Measurements from ENCODE around the gene PADI3. TPM values are rescaled to one million over a fixed set of nuclear protein-coding genes. Genes with fewer than 3 reads are reported as not detected.

The PADI3 gene
- total and polyA plus RNA-seq, 2 donors (not counting 3 experiments of a cell fraction or from before 2014, with no cell fraction given) = not detected

DNA sequence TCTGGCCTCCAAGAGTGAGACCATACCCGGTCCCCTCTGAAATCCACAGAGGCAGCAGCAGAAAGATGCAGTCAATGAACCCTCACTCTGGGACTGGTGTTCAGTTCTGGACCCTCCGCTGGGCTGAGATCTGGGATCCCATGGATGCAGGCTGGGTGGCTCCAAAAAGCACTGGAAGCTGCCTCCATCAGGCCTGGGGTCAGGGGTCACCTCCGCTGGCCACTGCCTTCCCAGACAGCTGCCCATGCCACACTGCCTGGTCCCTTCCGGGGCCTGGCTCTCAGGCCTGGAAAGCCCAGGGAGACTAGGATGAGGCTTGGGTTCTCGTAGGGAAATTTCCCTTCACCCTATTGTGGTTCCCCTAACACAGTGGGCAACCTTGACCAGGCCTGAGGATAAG is 37.7 kb downstream of the PADI3 start:
- no TSS peak for BruUV-seq (replicated peaks)
- intact Hi-C loops (cut with micrococcal nuclease) = no loop called here
- TF ChIP-seq MYC (IDR thresholded peaks at IDR 0.05; ENCODE audit: low read depth, low read length) = no peak
- TF ChIP-seq POLR2A (IDR thresholded peaks at IDR 0.05; ENCODE audit: low read depth, low read length) = no peak
- no peak for TF ChIP-seq POLR2AphosphoS5 (IDR thresholded peaks at IDR 0.05; ENCODE audit: insufficient read depth, low read depth, low read length)
- no peak for TF ChIP-seq FOS (IDR thresholded peaks at IDR 0.05; ENCODE audit: borderline replicate concordance, insufficient read depth, low read length)
- TF ChIP-seq GATA2 (IDR thresholded peaks at IDR 0.05; ENCODE audit: insufficient read depth, insufficient read length, low read depth, low read length) = no peak
- TF ChIP-seq, protein P1, sequence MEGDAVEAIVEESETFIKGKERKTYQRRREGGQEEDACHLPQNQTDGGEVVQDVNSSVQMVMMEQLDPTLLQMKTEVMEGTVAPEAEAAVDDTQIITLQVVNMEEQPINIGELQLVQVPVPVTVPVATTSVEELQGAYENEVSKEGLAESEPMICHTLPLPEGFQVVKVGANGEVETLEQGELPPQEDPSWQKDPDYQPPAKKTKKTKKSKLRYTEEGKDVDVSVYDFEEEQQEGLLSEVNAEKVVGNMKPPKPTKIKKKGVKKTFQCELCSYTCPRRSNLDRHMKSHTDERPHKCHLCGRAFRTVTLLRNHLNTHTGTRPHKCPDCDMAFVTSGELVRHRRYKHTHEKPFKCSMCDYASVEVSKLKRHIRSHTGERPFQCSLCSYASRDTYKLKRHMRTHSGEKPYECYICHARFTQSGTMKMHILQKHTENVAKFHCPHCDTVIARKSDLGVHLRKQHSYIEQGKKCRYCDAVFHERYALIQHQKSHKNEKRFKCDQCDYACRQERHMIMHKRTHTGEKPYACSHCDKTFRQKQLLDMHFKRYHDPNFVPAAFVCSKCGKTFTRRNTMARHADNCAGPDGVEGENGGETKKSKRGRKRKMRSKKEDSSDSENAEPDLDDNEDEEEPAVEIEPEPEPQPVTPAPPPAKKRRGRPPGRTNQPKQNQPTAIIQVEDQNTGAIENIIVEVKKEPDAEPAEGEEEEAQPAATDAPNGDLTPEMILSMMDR (IDR thresholded peaks at IDR 0.05; ENCODE audit: extremely low read depth in 1 of 2, insufficient read depth in 1 of 2, low read depth in 1 of 2, low read length in 2 of 2) = no peak
- no peak for TF ChIP-seq EZH2 (IDR thresholded peaks at IDR 0.05; ENCODE audit: borderline replicate concordance, low read depth, low read length, severe bottlenecking)
- TF ChIP-seq JUN (IDR thresholded peaks at IDR 0.05; ENCODE audit: borderline replicate concordance, insufficient read depth, insufficient read length, low read depth) = no peak
- TF ChIP-seq, protein P2, sequence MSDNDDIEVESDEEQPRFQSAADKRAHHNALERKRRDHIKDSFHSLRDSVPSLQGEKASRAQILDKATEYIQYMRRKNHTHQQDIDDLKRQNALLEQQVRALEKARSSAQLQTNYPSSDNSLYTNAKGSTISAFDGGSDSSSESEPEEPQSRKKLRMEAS (IDR thresholded peaks at IDR 0.05; ENCODE audit: insufficient read depth, insufficient read length) = no peak

More for the DNA sequence above, 37.7 kb downstream of the PADI3 start:
- POLR2A ChIA-PET = no interaction called here
- FAIRE-seq (no peak), DNase-seq (ENCODE audit: low read depth, low spot score) (no peak)
- no peaks in the 10 kb centered on the region for H3K79me2 ChIP-seq (ENCODE audit: control insufficient read depth, insufficient read depth, low read length)
- H2AFZ ChIP-seq (ENCODE audit: low read depth, low read length) = no peak overlapping the region
- no peak overlapping the region for H3K9ac ChIP-seq (replicated peaks; ENCODE audit: extremely low read depth, insufficient read depth, low read length)
- no peak overlapping the region for H3K4me2 ChIP-seq (ENCODE audit: insufficient read depth, low read length)
- no peaks in the 10 kb centered on the region for H3K9me1 ChIP-seq (replicated peaks; ENCODE audit: control insufficient read depth, extremely low read depth, insufficient read depth, low read length)
- no peak overlapping the region for H3K27ac ChIP-seq (ENCODE audit: insufficient read depth, low read depth, low read length)
- H3K4me1 ChIP-seq (ENCODE audit: control insufficient read depth, extremely low read depth, insufficient read depth, low read length) = peaks cover 4% of the 10 kb centered on the region
- H3K4me3 ChIP-seq (replicated peaks in 1 of 3; ENCODE audit: insufficient read depth in 1 of 3, low read depth in 1 of 3, low read length in 3 of 3) = no peak overlapping the region
- no peaks in the 10 kb centered on the region for H3K36me3 ChIP-seq (ENCODE audit: control insufficient read depth in 2 of 2, extremely low read depth in 1 of 2, insufficient read depth in 2 of 2, low read length in 2 of 2)
- H3K9me3 ChIP-seq (replicated peaks; ENCODE audit: control insufficient read depth, insufficient read depth, low read length) = no peaks in the 10 kb centered on the region
- no peaks in the 10 kb centered on the region for H3K27me3 ChIP-seq (ENCODE audit: control insufficient read depth in 2 of 2, insufficient read depth in 2 of 2, low read length in 2 of 2)
- dilution Hi-C loops (cut with MboI; ENCODE audit: extremely low pct_ligation_motif_present, low sequenced_read_pairs) = no loop called here
- CTCF ChIA-PET = interaction anchor here (0.9 to 1.6 kb wide), 2 partner anchors 10 to 161 kb away, joined by 3 read pairs; no protein-coding TSS in a partner anchor
- no peaks in the 10 kb centered on the region for H4K20me1 ChIP-seq (replicated peaks; ENCODE audit: control insufficient read depth, extremely low read depth, insufficient read depth, low read length)

Measured in endothelial cell of umbilical vein (primary cell).